Adrenal gland (tissue), 5 donors: Measurements from ENCODE around the gene CD44.

Experiments used
- CTCF ChIP-seq, 6 experiments: fragments of 450-650 bp in 4 of 6; fragments of 200-600 bp in 2 of 6; sonication (generic) in 1 of 6; IDR thresholded peaks; 1 replicate in 5 of 6; 2 replicates in 1 of 6; pipeline versions ENCODE4 v1.5.1 to v1.8.0; 2016 to 2021; ENCODE audit warnings: antibody characterized with exemption in 6 of 6, mild to moderate bottlenecking in 2 of 6, moderate library complexity in 1 of 6
- POLR2A ChIP-seq, 2 donors: fragments of 450-650 bp; IDR thresholded peaks; one replicate each; pipeline ENCODE4 v1.6.1; 2017; ENCODE audit warnings: antibody characterized with exemption in 2 of 2, mild to moderate bottlenecking in 2 of 2, moderate library complexity in 1 of 2
- donor health status: DM: no; HTN: no; CAD: no.

GRCh38 chr11:35227576-35228327 is 88.8 kb downstream of the CD44 start:
- TF ChIP-seq POLR2A (IDR thresholded peaks at IDR 0.05) (no peak), CTCF (IDR thresholded peaks at IDR 0.05) (no peak)
